Kidney epithelial cell (primary cell): ENCODE measurements around the gene WDR37. TPM values are rescaled to one million over a fixed set of nuclear protein-coding genes. Genes with fewer than 3 reads are reported as not detected.

ENCODE experiments used
- DNase-seq: peaks from one replicate; pipeline ENCODE4 v3.0.0-alpha.2; 2010; ENCODE audit warnings: low read depth
- H3K27me3 ChIP-seq: 2 replicates; pipeline ENCODE4 v1.6.0; 2011; ENCODE audit warnings: low read length; ENCODE audit not compliant: control insufficient read depth, insufficient read depth
- H3K36me3 ChIP-seq: 2 replicates; pipeline ENCODE4 v1.5.1; 2011; ENCODE audit warnings: low read length; ENCODE audit not compliant: control insufficient read depth, insufficient read depth
- H3K4me3 ChIP-seq: 2 replicates; pipeline ENCODE4 v1.5.1; 2011; ENCODE audit warnings: low read depth, mild to moderate bottlenecking, control low read depth, low read length
- CTCF ChIP-seq: IDR thresholded peaks from 2 replicates; pipeline ENCODE4 v1.5.1; 2011; ENCODE audit warnings: mild to moderate bottlenecking, moderate library complexity, low read length, control low read depth, inconsistent platforms; ENCODE audit not compliant: insufficient read depth, poor library complexity, severe bottlenecking
- total RNA-seq: library from RNA; depleted of rRNA; stranded (reverse); fragments of >200 nt; gene quantifications from 2 replicates; pipeline ENCODE4 v1.2.3, GENCODE V29; 2015

The WDR37 gene
- total RNA-seq, 1 donor from 2014 or later: 15.1 TPM

- no peak for TF ChIP-seq CTCF
- no peak for DNase-seq
- Histone ChIP-seq H3K4me3 (no peak overlapping the region), H3K27me3 (no peaks in the 10 kb centered on the region), H3K36me3 (no peaks in the 10 kb centered on the region)
These were observed 113.2 kb downstream of the WDR37 start for GRCh38 chr10:1169186-1169885.

- Histone ChIP-seq H3K36me3 (no peaks in the 10 kb centered on the region), H3K4me3 (no peak overlapping the region), H3K27me3 (no peaks in the 10 kb centered on the region)
- TF ChIP-seq CTCF: no peak
- no peak for DNase-seq
These were observed 114.0 kb downstream of the WDR37 start for GRCh38 chr10:1169981-1170866.

- TF ChIP-seq CTCF: no peak
- Histone ChIP-seq H3K36me3 (no peaks in the 10 kb centered on the region), H3K27me3 (no peaks in the 10 kb centered on the region), H3K4me3 (no peak overlapping the region)
- no peak for DNase-seq
These were observed 114.6 kb downstream of the WDR37 start for GRCh38 chr10:1170867-1171180.

- Histone ChIP-seq H3K27me3 (no peaks in the 10 kb centered on the region), H3K4me3 (no peak overlapping the region), H3K36me3 (no peaks in the 10 kb centered on the region)
- DNase-seq: no peak
- TF ChIP-seq CTCF: no peak
These were observed 115.0 kb downstream of the WDR37 start for GRCh38 chr10:1171182-1171581.

GRCh38 chr10:1171586-1171985 is 115.4 kb downstream of the WDR37 start:
- no peaks in the 10 kb centered on the region for H3K36me3 ChIP-seq
- TF ChIP-seq CTCF: no peak
- no peaks in the 10 kb centered on the region for H3K27me3 ChIP-seq
- no peak overlapping the region for H3K4me3 ChIP-seq
- DNase-seq: no peak
